Esophagus squamous epithelium (tissue), 5 donors: ENCODE measurements around the gene TMEM100. TPM values are rescaled to one million over a fixed set of nuclear protein-coding genes. Genes with fewer than 3 reads are reported as not detected.

Source experiments
- DNase-seq: peaks from one replicate; lab custom pipeline; 2025; lab: John Stamatoyannopoulos, UW
- H3K27ac ChIP-seq, 4 donors: fragments of 200-600 bp; sonication (generic); one replicate each; pipeline ENCODE4 v1.5.1; 2016 to 2019; ENCODE audit warnings: mild to moderate bottlenecking in 1 of 4
- H3K27me3 ChIP-seq, 4 donors: fragments of 200-600 bp; sonication (generic); 1 replicate in 3 of 4; 2 replicates in 1 of 4; pipeline versions ENCODE4 v1.5.1 to v1.6.0; 2017 to 2021; ENCODE audit warnings: antibody characterized with exemption in 1 of 4
- H3K36me3 ChIP-seq, 3 donors: fragments of 200-600 bp; sonication (generic); one replicate each; pipeline ENCODE4 v1.5.1; 2016 to 2019
- H3K4me1 ChIP-seq, 3 donors: fragments of 200-600 bp; sonication (generic); one replicate each; pipeline ENCODE4 v1.5.1; 2017 to 2019
- H3K4me3 ChIP-seq, 4 donors: fragments of 200-600 bp; sonication (generic); 1 replicate in 3 of 4; 2 replicates in 1 of 4; pipeline ENCODE4 v1.5.1; 2016 to 2019; ENCODE audit warnings: mild to moderate bottlenecking in 2 of 4, moderate library complexity in 1 of 4
- H3K9me3 ChIP-seq, 3 donors: fragments of 200-600 bp; sonication (generic); one replicate each; pipeline ENCODE4 v1.5.1; 2016 to 2019
- CTCF ChIP-seq, 6 experiments: fragments of 450-650 bp in 4 of 6; fragments of 200-600 bp in 2 of 6; sonication (generic) in 2 of 6; IDR thresholded peaks; one replicate each; pipeline ENCODE4 v1.5.1; 2016 to 2019; ENCODE audit warnings: antibody characterized with exemption in 6 of 6, mild to moderate bottlenecking in 4 of 6, moderate library complexity in 4 of 6
- POLR2A ChIP-seq, 4 donors: fragments of 450-650 bp; IDR thresholded peaks; one replicate each; pipeline ENCODE4 v1.6.1; 2017; ENCODE audit warnings: antibody characterized with exemption in 4 of 4, mild to moderate bottlenecking in 4 of 4, moderate library complexity in 3 of 4
- WGBS, 2 donors: methylation state at CpG; one replicate each; pipeline ENCODE4 v1.1.5; 2018; 5-methylcytosine and 5-hydroxymethylcytosine counted together
- intact Hi-C: fragments of 100-400 bp; cut with DNase I; formaldehyde crosslinking; loops from one replicate; pipeline ENCODE4 v1.15.0; 2022
- total RNA-seq, 4 donors: library from RNA; depleted of rRNA; stranded (reverse); fragments of >200 nt; gene quantifications; one replicate each; pipeline ENCODE4 v1.1.0, GENCODE V29; 2016
- donor health status: DM: yes; HTN: yes; CAD: no.

The TMEM100 gene
- total RNA-seq, 4 donors from 2014 or later = 1.1 to 7.8 (median 3.1) TPM; not detected in 1

GRCh38 chr17:55727920-55728319 lies 5.3 kb upstream of the TMEM100 start:
- peak overlapping the region in 1 of 4 donors; percentile 81 for H3K27ac ChIP-seq
- H3K9me3 ChIP-seq = no peaks in the 10 kb centered on the region
- no peaks in the 10 kb centered on the region for H3K27me3 ChIP-seq
- TF ChIP-seq CTCF (IDR thresholded peaks at IDR 0.05) = no peak
- TF ChIP-seq POLR2A (IDR thresholded peaks at IDR 0.05) = no peak
- DNase-seq = no peak
- 56 to 63% methylated on average over 1 of the region's 1 CpG for WGBS, 2 donors
- H3K36me3 ChIP-seq = no peaks in the 10 kb centered on the region
- intact Hi-C loops = no loop called here
- no peak overlapping the region for H3K4me3 ChIP-seq
- H3K4me1 ChIP-seq = peaks cover 4 to 52% (median 16%) of the 10 kb centered on the region in 3 donors

GRCh38 chr17:55727275-55727674 lies 4.6 kb upstream of the TMEM100 start:
- intact Hi-C loops = no loop called here
- no peaks in the 10 kb centered on the region for H3K9me3 ChIP-seq
- DNase-seq = no peak
- TF ChIP-seq CTCF (IDR thresholded peaks at IDR 0.05) (no peak), POLR2A (IDR thresholded peaks at IDR 0.05) (no peak)
- WGBS, 2 donors = 79 to 91% methylated on average over 4 to 6 of the region's 6 CpGs
- H3K4me3 ChIP-seq = no peak overlapping the region
- H3K27ac ChIP-seq = peak overlapping the region in 2 of 4 donors; percentile 67 to 81
- H3K36me3 ChIP-seq = no peaks in the 10 kb centered on the region
- no peaks in the 10 kb centered on the region for H3K27me3 ChIP-seq
- H3K4me1 ChIP-seq = peaks cover 4 to 52% (median 16%) of the 10 kb centered on the region in 3 donors

- H3K4me1 ChIP-seq = peaks cover 4 to 47% (median 16%) of the 10 kb centered on the region in 3 donors
- H3K27me3 ChIP-seq = no peaks in the 10 kb centered on the region
- H3K9me3 ChIP-seq = no peaks in the 10 kb centered on the region
- H3K27ac ChIP-seq = peak overlapping the region in 3 of 4 donors; percentile 33 to 81 (median 67)
- TF ChIP-seq POLR2A (IDR thresholded peaks at IDR 0.05) = no peak
- no peak for TF ChIP-seq CTCF (IDR thresholded peaks at IDR 0.05)
- WGBS, 2 donors = 34 to 35% methylated on average over 2 of the region's 2 CpGs
- no peaks in the 10 kb centered on the region for H3K36me3 ChIP-seq
- DNase-seq = no peak
- intact Hi-C loops = no loop called here
- H3K4me3 ChIP-seq = no peak overlapping the region
These were observed 3.8 kb upstream of the TMEM100 start for GRCh38 chr17:55726440-55726839.

GRCh38 chr17:55723488-55723848 lies 804 bp upstream of the TMEM100 start:
- Histone ChIP-seq H3K27ac (peak overlapping the region; percentile 60 to 88 (median 74)), H3K27me3 (no peaks in the 10 kb centered on the region), H3K4me3 (peak overlapping the region in 3 of 4 donors; percentile 35 to 53 (median 37)), H3K36me3 (no peaks in the 10 kb centered on the region), H3K4me1 (peaks cover 4 to 39% (median 16%) of the 10 kb centered on the region in 3 donors), H3K9me3 (no peaks in the 10 kb centered on the region)
- intact Hi-C loops = no loop called here
- no peak for DNase-seq
- TF ChIP-seq CTCF (IDR thresholded peaks at IDR 0.05) (no peak), POLR2A (IDR thresholded peaks at IDR 0.05) (no peak)

GRCh38 chr17:55722016-55722736 lies 488 bp downstream of the TMEM100 start:
- Histone ChIP-seq H3K27me3 (no peaks in the 10 kb centered on the region), H3K27ac (peak overlapping the region in 3 of 4 donors; percentile 67 to 81 (median 69)), H3K4me1 (peaks cover 4 to 40% (median 13%) of the 10 kb centered on the region in 3 donors), H3K4me3 (peak overlapping the region in 3 of 4 donors; percentile 35 to 53 (median 37)), H3K9me3 (no peaks in the 10 kb centered on the region), H3K36me3 (no peaks in the 10 kb centered on the region)
- 25 to 33% methylated on average over 5 of the region's 5 CpGs for WGBS, 2 donors
- TF ChIP-seq POLR2A (IDR thresholded peaks at IDR 0.05) = no peak
- no peak for TF ChIP-seq CTCF (IDR thresholded peaks at IDR 0.05)
- no peak for DNase-seq
- intact Hi-C loops = no loop called here
